Spleen (tissue), 11 donors: ENCODE data around the gene STK40. TPM values are rescaled to one million over a fixed set of nuclear protein-coding genes. Genes with fewer than 3 reads are reported as not detected.
A peak's percentile ranks its signal among the peaks of the same experiment; 100 is the strongest.

ENCODE experiments used
- DNase-seq: peaks from one replicate; pipeline ENCODE4 v3.0.0-alpha.2; 2020
- H3K27ac ChIP-seq, 8 donors: fragments of 200-600 bp; sonication (generic) in 7 of 8; 1 replicate in 4 of 8; 2 replicates in 4 of 8; pipeline versions ENCODE4 v1.5.0 to v1.8.0; 2016 to 2021; ENCODE audit warnings: inconsistent platforms in 4 of 8, mild to moderate bottlenecking in 4 of 8, moderate library complexity in 1 of 8
- H3K27me3 ChIP-seq, 7 donors: fragments of 200-600 bp; sonication (generic) in 6 of 7; replicated peaks in 1 of 7; 1 replicate in 4 of 7; 2 replicates in 3 of 7; pipeline versions ENCODE4 v1.5.0 to v1.8.0; 2016 to 2021; ENCODE audit warnings: inconsistent platforms in 3 of 7, mild to moderate bottlenecking in 1 of 7
- H3K36me3 ChIP-seq, 6 donors: fragments of 200-600 bp; sonication (generic) in 5 of 6; 1 replicate in 4 of 6; 2 replicates in 2 of 6; pipeline versions ENCODE4 v1.5.0 to v1.8.0; 2016 to 2021; ENCODE audit warnings: inconsistent platforms in 2 of 6
- H3K4me1 ChIP-seq, 6 donors: fragments of 200-600 bp; sonication (generic) in 5 of 6; 1 replicate in 3 of 6; 2 replicates in 3 of 6; pipeline versions ENCODE4 v1.5.0 to v1.8.0; 2016 to 2021; ENCODE audit warnings: inconsistent platforms in 3 of 6
- H3K4me3 ChIP-seq, 8 donors: fragments of 200-600 bp; sonication (generic) in 7 of 8; 1 replicate in 4 of 8; 2 replicates in 4 of 8; pipeline versions ENCODE4 v1.5.0 to v1.8.0; 2016 to 2021; ENCODE audit warnings: inconsistent platforms in 4 of 8, mild to moderate bottlenecking in 4 of 8, moderate library complexity in 2 of 8
- H3K9me3 ChIP-seq, 8 donors: fragments of 200-600 bp; sonication (generic) in 7 of 8; 1 replicate in 4 of 8; 2 replicates in 4 of 8; pipeline versions ENCODE4 v1.5.0 to v1.8.0; 2016 to 2021; ENCODE audit warnings: inconsistent platforms in 4 of 8
- CTCF ChIP-seq, 11 experiments: fragments of 200-600 bp in 7 of 11; fragments of 450-650 bp in 4 of 11; sonication (generic) in 4 of 11; IDR thresholded peaks in 8 of 11; conservative IDR thresholded peaks in 3 of 11; 1 replicate in 7 of 11; 2 replicates in 4 of 11; pipeline versions ENCODE4 v1.4.0 to v1.8.0; 2016 to 2021; ENCODE audit warnings: antibody characterized with exemption in 11 of 11, inconsistent platforms in 4 of 11, mild to moderate bottlenecking in 1 of 11
- POLR2A ChIP-seq, 3 donors: fragments of 450-650 bp; IDR thresholded peaks; one replicate each; pipeline ENCODE4 v1.5.1; 2017; ENCODE audit warnings: antibody characterized with exemption in 3 of 3, mild to moderate bottlenecking in 1 of 3
- POLR2AphosphoS5 ChIP-seq, 3 donors: sonication (generic); formaldehyde crosslinking; IDR thresholded peaks; one replicate each; pipeline ENCODE4 v1.5.1; 2017; ENCODE audit warnings: antibody characterized with exemption in 3 of 3
- WGBS, 5 donors: extraction: QIAGEN DNeasy Blood & Tissue Kit in 3 of 5; methylation state at CpG; one replicate each; pipeline versions ENCODE4 v1.1.5 to v1.1.7; 2013 to 2018; 5-methylcytosine and 5-hydroxymethylcytosine counted together
- intact Hi-C: fragments of 100-400 bp; cut with DNase I; formaldehyde crosslinking; loops from one replicate; pipeline ENCODE4 v1.15.0; 2023; ENCODE audit warnings: low total_unique reads
- polyA plus RNA-seq, 3 donors: library from polyadenylated mRNA; stranded (reverse); fragments of 200-250 nt; gene quantifications; one replicate each; pipeline ENCODE4 v1.2.1, GENCODE V29; 2013
- total RNA-seq, 7 donors: library from RNA; depleted of rRNA in 3 of 7; stranded (reverse); fragments of >200 nt in 3 of 7; fragmentation: NEBNext Ultra II Directional in 4 of 7; extraction: Animal tissue kit (Norgen Biotek cat#: 25700) in 4 of 7; gene quantifications; one replicate each; pipeline versions ENCODE4 v1.1.0 to v1.2.1, GENCODE V29; 2016 to 2021
- donor health status: healthy with polysubstance abuse.
- donor health status: DM: no; HTN: no; CAD: no; lungs with moderate emphysema.
- donor health status: DM: no; HTN: no; CAD: no.
- donor health status: Bipolar disorder and iron deficiency.
- donor health status: healthy.
- donor health status: DM: no; HTN: no; CAD: no.
- donor health status: DM: yes; HTN: yes; CAD: no.

STK40 gene
- total and polyA plus RNA-seq, 10 donors: 13.7 to 79.2 (median 48.9) TPM

- Histone ChIP-seq H3K27ac (peak overlapping the region in 7 of 8 donors; percentile 46 to 67 (median 54)), H3K36me3 (peaks cover 3 to 90% (median 61%) of the 10 kb centered on the region in 6 donors), H3K4me1 (peaks cover 29 to 76% (median 59%) of the 10 kb centered on the region in 6 donors), H3K9me3 (no peaks in the 10 kb centered on the region), H3K4me3 (peak overlapping the region in 1 of 8 donors; percentile 5), H3K27me3 (no peaks in the 10 kb centered on the region)
- WGBS, 5 donors: 56 to 81% (median 69%) methylated on average over 7 to 10 of the region's 10 CpGs
- TF ChIP-seq POLR2AphosphoS5 (IDR thresholded peaks at IDR 0.05) (peak in 2 of 3 donors; percentile 41 to 55), POLR2A (IDR thresholded peaks at IDR 0.05) (no peak), CTCF (IDR thresholded peaks at IDR 0.05 in 8 of 11, conservative IDR thresholded peaks at IDR 0.05 in 3 of 11) (peak; percentile 45 to 86 (median 79))
- peak; percentile 89 for DNase-seq
- intact Hi-C loops: loop anchor here (10.0 kb wide), 1 partner anchor 72 kb away; no protein-coding TSS in a partner anchor
These were observed 43.1 kb downstream of the STK40 start for GRCh38 chr1:36342426-36343185.

GRCh38 chr1:36341626-36342320 lies 44.0 kb downstream of the STK40 start:
- DNase-seq: peak; percentile 77
- Histone ChIP-seq H3K27me3 (no peaks in the 10 kb centered on the region), H3K9me3 (no peaks in the 10 kb centered on the region), H3K4me3 (no peak overlapping the region), H3K4me1 (peaks cover 29 to 78% (median 60%) of the 10 kb centered on the region in 6 donors), H3K27ac (peak overlapping the region in 5 of 8 donors; percentile 46 to 67 (median 56)), H3K36me3 (peaks cover 3 to 82% (median 53%) of the 10 kb centered on the region in 6 donors)
- 76 to 91% (median 85%) methylated on average over 11 to 34 of the region's 34 CpGs for WGBS, 5 donors
- TF ChIP-seq POLR2A (IDR thresholded peaks at IDR 0.05) (no peak), CTCF (IDR thresholded peaks at IDR 0.05 in 8 of 11, conservative IDR thresholded peaks at IDR 0.05 in 3 of 11) (no peak), POLR2AphosphoS5 (IDR thresholded peaks at IDR 0.05) (peak in 2 of 3 donors; percentile 47 to 50)
- intact Hi-C loops: loop anchor here (10.0 kb wide), 1 partner anchor 73 kb away; no protein-coding TSS in a partner anchor

- intact Hi-C loops: loop anchor here (10.0 kb wide), 1 partner anchor 75 kb away; no protein-coding TSS in a partner anchor
- peaks cover 3 to 60% (median 35%) of the 10 kb centered on the region in 6 donors for H3K36me3 ChIP-seq
- no peak for DNase-seq
- 83 to 94% (median 86%) methylated on average over 9 of the region's 9 CpGs for WGBS, 5 donors
- H3K27me3 ChIP-seq: no peaks in the 10 kb centered on the region
- no peak overlapping the region for H3K4me3 ChIP-seq
- peak overlapping the region in 3 of 8 donors; percentile 52 to 67 (median 65) for H3K27ac ChIP-seq
- H3K4me1 ChIP-seq: peaks cover 29 to 73% (median 58%) of the 10 kb centered on the region in 6 donors
- no peak for TF ChIP-seq CTCF (IDR thresholded peaks at IDR 0.05 in 8 of 11, conservative IDR thresholded peaks at IDR 0.05 in 3 of 11)
- TF ChIP-seq POLR2A (IDR thresholded peaks at IDR 0.05): no peak
- H3K9me3 ChIP-seq: no peaks in the 10 kb centered on the region
These were observed 46.1 kb downstream of the STK40 start for GRCh38 chr1:36339615-36340014.
